Rectal smooth muscle tissue (tissue), 1 donor: ENCODE data around the gene SLC5A6.
A peak's percentile ranks its signal among the peaks of the same experiment; 100 is the strongest.

Experiments
- H3K27ac ChIP-seq: one replicate; pipeline ENCODE4 v1.7.0; 2013; ENCODE audit warnings: low read depth, low read length, inconsistent platforms
- H3K27me3 ChIP-seq: one replicate; pipeline ENCODE4 v1.7.0; 2013; ENCODE audit warnings: low read length; ENCODE audit not compliant: control insufficient read depth, insufficient read depth
- H3K36me3 ChIP-seq: one replicate; pipeline ENCODE4 v1.7.0; 2013; ENCODE audit warnings: low read length; ENCODE audit not compliant: control insufficient read depth, insufficient read depth
- H3K4me1 ChIP-seq: one replicate; pipeline ENCODE4 v1.7.0; 2013; ENCODE audit warnings: low read length; ENCODE audit not compliant: control insufficient read depth, insufficient read depth
- H3K4me3 ChIP-seq: one replicate; pipeline ENCODE4 v1.7.0; 2013; ENCODE audit warnings: low read length
- H3K9ac ChIP-seq: one replicate; pipeline ENCODE4 v1.7.0; 2013; ENCODE audit warnings: low read length

SLC5A6 gene

DNA sequence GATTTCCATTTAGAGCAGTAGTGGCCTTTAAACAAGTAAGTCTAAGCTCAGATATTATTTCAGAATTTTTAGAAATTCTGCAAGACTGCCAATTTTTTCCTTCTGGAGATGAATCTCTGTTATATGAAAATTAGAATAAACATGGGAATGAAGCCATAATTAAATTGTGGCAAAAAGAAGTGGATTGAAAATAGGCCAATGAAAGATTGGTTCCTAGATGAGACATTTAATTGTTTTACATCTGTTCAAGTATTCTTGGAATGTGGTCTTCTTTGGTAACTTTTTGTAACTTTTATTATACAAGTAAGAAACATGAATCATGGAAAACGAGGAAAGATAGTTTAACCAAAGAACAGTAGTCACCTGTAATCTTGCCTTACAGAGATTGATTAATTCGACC, 15.4 kb upstream of the SLC5A6 start:
- Histone ChIP-seq H3K27ac (no peak overlapping the region), H3K27me3 (no peaks in the 10 kb centered on the region), H3K36me3 (peaks cover 52% of the 10 kb centered on the region), H3K4me1 (no peaks in the 10 kb centered on the region), H3K4me3 (no peak overlapping the region), H3K9ac (no peak overlapping the region)

DNA sequence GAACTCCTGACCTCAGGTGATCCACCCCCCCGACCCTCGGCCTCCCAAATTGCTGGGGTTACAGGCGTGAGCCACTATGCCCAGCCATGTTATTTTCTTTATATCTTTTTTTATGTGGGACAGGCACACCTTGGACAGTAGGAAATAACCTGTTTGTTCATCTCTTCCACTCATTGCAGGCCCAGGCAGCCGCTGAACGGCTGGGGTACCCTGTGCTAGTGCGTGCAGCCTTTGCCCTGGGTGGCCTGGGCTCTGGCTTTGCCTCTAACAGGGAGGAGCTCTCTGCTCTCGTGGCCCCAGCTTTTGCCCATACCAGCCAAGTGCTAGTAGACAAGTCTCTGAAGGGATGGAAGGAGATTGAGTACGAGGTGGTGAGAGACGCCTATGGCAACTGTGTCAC, 13.5 kb upstream of the SLC5A6 start:
- no peak overlapping the region for H3K4me3 ChIP-seq
- H3K27me3 ChIP-seq = no peaks in the 10 kb centered on the region
- H3K36me3 ChIP-seq = peaks cover 39% of the 10 kb centered on the region
- H3K27ac ChIP-seq = no peak overlapping the region
- H3K4me1 ChIP-seq = no peaks in the 10 kb centered on the region
- H3K9ac ChIP-seq = no peak overlapping the region

DNA sequence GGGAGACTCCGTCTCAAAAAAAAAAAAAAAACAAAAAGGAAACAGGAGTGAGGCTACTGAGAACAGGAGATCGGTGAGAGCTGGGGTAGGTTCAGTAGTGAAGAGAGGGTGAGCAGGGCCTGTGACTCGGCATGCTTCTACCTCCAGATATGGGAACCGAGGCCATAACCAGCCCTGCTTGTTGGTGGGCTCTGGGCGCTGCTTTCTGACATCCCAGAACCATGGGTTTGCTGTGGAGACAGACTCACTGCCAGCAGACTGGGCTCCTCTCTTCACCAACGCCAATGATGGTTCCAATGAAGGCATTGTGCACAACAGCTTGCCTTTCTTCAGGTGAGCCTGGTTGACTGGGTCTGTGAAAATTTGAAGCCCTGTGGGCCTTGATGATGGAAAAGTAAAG, 11.3 kb upstream of the SLC5A6 start:
- Histone ChIP-seq H3K27ac (no peak overlapping the region), H3K27me3 (no peaks in the 10 kb centered on the region), H3K4me3 (no peak overlapping the region), H3K9ac (no peak overlapping the region), H3K36me3 (peaks cover 39% of the 10 kb centered on the region), H3K4me1 (no peaks in the 10 kb centered on the region)

DNA sequence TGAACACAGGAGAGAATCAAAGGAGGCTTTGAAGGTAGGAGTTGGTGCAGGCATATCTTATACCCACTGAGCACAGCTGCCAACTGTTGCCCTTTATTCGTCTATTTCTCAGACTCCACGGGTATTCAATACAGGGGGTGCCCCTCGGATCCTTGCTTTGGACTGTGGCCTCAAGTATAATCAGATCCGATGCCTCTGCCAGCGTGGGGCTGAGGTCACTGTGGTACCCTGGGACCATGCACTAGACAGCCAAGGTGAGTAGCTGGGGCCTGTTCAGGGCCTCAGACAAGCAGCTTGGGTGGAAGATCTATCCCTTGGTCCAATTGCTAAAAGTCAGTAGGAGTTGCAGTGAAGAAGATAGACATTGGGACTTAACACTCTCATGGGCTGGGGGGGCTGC, 10.3 kb upstream of the SLC5A6 start:
- H3K27ac ChIP-seq = no peak overlapping the region
- H3K9ac ChIP-seq = no peak overlapping the region
- H3K27me3 ChIP-seq = no peaks in the 10 kb centered on the region
- peaks cover 39% of the 10 kb centered on the region for H3K36me3 ChIP-seq
- no peaks in the 10 kb centered on the region for H3K4me1 ChIP-seq
- no peak overlapping the region for H3K4me3 ChIP-seq

DNA sequence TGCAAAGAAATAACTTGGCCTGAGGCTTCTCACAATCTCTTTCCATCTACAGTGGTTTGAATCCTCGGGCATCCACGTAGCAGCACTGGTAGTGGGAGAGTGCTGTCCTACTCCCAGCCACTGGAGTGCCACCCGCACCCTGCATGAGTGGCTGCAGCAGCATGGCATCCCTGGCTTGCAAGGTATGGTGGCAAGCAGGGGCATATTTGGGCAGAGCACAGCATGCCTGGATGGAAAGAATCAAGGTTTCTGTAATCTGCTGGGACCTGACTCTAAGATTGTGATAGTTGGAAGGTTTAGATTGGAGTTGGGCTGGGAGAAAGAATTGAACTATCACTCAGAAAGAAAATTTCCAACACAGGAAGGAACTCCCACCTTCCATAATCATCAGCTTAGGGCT, 9.1 kb upstream of the SLC5A6 start:
- H3K36me3 ChIP-seq = peaks cover 29% of the 10 kb centered on the region
- H3K27ac ChIP-seq = no peak overlapping the region
- H3K4me1 ChIP-seq = peaks cover 3% of the 10 kb centered on the region
- H3K27me3 ChIP-seq = no peaks in the 10 kb centered on the region
- no peak overlapping the region for H3K9ac ChIP-seq
- no peak overlapping the region for H3K4me3 ChIP-seq

DNA sequence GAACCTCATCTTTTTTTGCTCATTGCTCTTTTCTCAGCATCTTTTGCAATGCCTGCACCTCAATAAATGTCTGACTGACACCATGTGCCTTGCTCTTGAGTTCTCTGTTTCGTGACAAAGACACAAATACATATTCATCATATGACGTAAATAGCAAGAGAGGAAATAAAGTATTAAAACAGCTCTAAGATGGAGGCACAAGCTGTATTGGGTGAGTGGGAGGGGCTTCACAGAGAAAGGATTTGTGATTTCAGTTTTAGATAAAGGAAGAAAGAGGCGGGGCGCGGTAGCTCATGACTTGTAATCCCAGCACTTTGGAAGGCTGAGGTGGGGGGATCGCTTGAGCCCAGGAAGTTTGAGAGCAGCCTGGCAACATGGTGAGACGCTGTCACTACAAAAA, 8.0 kb upstream of the SLC5A6 start:
- H3K27ac ChIP-seq = no peak overlapping the region
- H3K36me3 ChIP-seq = peaks cover 29% of the 10 kb centered on the region
- H3K4me1 ChIP-seq = peaks cover 3% of the 10 kb centered on the region
- H3K9ac ChIP-seq = no peak overlapping the region
- H3K4me3 ChIP-seq = no peak overlapping the region
- H3K27me3 ChIP-seq = no peaks in the 10 kb centered on the region

DNA sequence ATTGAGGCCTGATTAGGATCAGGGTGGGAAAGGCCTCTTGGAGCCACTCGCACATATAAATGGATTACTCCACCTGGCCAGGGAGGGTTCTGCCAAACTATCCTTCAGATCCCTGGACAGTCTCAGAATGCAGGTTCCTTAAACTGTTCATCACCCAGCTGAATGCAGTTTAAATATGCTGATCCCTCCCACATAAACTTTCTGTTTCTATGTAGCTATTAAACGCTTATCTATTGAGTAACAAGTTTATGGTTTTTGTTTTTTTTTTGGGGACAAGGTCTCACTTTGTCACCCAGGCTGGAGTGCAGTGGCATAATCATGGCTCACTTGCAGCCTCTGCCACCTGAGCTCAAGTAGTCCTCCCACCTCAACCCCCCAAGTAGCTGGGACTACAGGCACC, 7.0 kb upstream of the SLC5A6 start:
- no peak overlapping the region for H3K4me3 ChIP-seq
- no peak overlapping the region for H3K9ac ChIP-seq
- H3K36me3 ChIP-seq = peaks cover 21% of the 10 kb centered on the region
- no peaks in the 10 kb centered on the region for H3K27me3 ChIP-seq
- peaks cover 3% of the 10 kb centered on the region for H3K4me1 ChIP-seq
- H3K27ac ChIP-seq = no peak overlapping the region

DNA sequence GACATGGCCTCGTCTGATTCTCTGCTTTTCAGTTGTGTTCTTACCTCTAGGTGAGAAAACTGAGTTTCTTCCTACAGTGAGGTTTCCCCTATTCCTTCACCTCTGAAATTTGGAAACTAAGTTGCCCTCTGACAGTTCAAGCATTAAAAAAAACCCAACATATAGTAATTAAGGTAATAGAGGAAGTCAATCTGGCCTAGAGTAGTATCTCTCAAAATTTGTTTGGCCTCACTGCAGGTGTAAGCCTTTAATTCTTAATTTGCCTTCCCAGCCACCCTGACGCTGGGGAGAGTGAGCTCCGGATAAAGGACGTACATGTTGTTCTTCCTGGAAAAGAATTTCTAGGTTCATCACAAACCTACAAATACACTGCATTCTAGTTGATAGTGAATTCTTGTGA, 6.5 kb upstream of the SLC5A6 start:
- Histone ChIP-seq H3K4me1 (peaks cover 3% of the 10 kb centered on the region), H3K9ac (no peak overlapping the region), H3K4me3 (no peak overlapping the region), H3K27ac (no peak overlapping the region), H3K36me3 (peaks cover 17% of the 10 kb centered on the region), H3K27me3 (no peaks in the 10 kb centered on the region)

DNA sequence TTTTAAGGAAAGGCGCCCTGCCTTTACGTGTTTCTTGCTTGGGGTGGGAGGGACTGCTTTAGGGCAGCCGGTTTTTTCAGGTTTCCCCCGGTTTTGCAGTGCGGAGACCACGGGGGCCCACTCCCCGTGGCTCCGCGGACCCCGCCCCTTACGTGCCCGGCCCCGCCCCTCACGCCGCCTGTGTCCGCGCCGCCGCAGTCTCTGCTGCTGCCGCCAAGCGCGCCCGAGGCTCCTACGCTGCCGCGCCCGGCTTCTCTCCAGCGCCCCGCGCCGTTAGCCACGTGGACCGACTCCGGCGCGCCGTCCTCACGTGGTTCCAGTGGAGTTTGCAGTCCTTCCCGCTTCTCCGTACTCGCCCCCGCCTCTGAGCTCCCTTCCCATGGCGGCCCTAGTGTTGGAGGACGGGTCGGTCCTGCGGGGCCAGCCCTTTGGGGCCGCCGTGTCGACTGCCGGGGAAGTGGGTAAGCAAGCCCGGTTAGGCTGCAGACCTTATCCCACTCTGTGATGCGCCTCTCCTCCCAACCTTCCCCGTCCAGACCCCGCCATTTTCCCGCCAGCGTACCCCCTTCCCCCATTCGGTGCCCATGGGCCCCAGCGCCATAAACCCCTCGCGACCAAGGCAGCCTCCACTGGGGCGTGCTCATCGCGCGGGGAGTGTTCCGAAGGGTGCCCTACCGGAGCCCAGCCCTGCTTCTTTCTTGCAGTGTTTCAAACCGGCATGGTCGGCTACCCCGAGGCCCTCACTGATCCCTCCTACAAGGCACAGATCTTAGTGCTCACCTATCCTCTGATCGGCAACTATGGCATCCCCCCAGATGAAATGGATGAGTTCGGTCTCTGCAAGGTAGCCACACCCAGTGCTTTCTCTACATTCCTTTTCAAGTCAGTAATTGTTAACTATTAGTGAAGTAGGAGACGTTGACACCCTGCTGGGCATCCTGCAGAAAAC, 5.4 kb upstream of the SLC5A6 start, which contains the start of gene CAD:
Gene CAD, plus strand, starts transcription at position 197 of the 949 bp plus-strand sequence. Its CDS starts 183 bp downstream, at position 380.
- H3K4me3 ChIP-seq = peak within 1 kb of the TSS; percentile 75
- peak within 1 kb of the TSS; percentile 27 for H3K9ac ChIP-seq
- H3K36me3 ChIP-seq = peaks cover 9% of the 10 kb centered on the region
- no peaks in the 10 kb centered on the region for H3K27me3 ChIP-seq
- H3K4me1 ChIP-seq = peaks cover 10% of the 10 kb centered on the region
- H3K27ac ChIP-seq = peak within 1 kb of the TSS; percentile 44

DNA sequence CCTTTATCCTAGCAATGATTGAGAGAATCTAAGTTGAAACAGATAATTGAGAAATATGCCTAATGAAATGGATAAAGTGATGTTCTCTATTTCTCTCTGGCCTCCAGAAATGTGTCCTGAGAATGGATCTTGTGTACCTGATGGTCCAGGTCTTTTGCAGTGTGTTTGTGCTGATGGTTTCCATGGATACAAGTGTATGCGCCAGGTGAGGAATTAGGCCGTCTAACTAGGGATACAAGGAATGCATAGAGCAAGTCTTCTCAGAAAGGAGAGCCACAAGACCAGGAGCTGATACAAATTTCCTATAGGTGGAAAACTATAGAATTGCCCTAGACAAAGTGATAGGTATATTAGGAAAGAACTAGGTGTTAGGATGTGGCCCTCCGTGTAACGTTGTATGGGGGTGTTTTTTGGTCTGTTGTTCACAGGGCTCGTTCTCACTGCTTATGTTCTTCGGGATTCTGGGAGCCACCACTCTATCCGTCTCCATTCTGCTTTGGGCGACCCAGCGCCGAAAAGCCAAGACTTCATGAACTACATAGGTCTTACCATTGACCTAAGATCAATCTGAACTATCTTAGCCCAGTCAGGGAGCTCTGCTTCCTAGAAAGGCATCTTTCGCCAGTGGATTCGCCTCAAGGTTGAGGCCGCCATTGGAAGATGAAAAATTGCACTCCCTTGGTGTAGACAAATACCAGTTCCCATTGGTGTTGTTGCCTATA, 4.5 kb upstream of the SLC5A6 start:
- no peak overlapping the region for H3K9ac ChIP-seq
- H3K27me3 ChIP-seq = no peaks in the 10 kb centered on the region
- H3K36me3 ChIP-seq = peaks cover 7% of the 10 kb centered on the region
- H3K27ac ChIP-seq = peak overlapping the region; percentile 44
- peak overlapping the region; percentile 75 for H3K4me3 ChIP-seq
- H3K4me1 ChIP-seq = peaks cover 10% of the 10 kb centered on the region

DNA sequence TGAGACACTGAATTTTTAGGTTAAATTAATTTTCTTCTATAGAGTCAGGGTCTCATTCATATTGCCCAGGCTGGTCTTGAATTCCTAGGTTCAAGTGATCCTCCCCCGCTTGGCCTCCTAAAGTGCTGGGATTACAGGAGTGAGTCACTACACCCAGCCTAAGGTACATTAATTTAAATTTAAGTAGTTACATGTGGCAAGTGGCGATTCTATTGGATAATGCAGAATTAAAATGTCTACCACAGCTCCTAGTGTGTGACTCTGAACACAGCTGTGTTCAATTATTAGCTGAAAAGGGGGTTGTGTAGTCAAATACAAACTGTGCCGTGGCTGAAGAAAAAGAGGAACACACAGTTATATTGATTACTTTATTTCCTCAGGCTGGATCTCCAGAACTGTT, 2.9 kb upstream of the SLC5A6 start:
- Histone ChIP-seq H3K4me3 (no peak overlapping the region), H3K27me3 (no peaks in the 10 kb centered on the region), H3K36me3 (peaks cover 7% of the 10 kb centered on the region)

DNA sequence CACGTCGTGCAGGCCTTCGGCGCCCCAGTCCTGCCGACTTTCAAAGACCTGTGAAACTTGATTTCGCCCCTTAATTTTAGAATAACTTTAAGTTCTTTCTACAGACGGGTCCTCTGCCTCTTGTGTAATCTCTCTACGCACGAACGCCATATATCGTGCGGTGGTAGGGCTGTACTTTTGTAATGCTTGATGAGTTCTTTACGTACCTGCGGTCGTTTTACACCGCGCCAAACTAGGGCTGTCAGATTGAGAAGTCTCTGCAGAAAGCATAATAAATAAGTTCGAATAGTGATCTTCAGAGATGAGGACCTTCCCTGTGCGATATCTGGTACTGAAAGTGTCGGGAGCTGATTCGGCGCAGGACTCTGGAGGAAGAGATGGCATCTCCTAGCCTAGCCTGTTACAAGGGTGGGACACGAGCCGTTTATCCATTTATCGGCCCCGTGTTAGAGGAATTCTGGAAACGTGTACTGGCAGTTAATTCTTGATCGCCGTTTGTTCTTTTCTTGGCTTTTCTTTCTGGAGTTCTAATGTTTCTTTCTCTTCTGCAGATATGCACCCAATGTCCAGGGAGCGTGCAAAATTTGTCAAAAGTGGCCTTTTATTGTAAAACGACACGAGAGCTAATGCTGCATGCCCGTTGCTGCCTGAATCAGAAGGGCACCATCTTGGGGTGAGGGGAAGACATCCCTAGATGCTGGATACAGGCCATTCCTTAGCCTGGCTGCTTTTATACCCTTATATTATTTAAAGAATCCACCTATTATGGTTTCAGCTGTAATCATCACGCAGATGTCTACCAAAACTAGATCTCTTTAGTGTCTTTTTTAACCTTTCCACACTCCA, 781 bp upstream of the SLC5A6 start:
- Histone ChIP-seq H3K27ac (peak overlapping the region; percentile 96), H3K27me3 (no peaks in the 10 kb centered on the region), H3K36me3 (peaks cover 12% of the 10 kb centered on the region), H3K9ac (peak overlapping the region; percentile 95), H3K4me1 (peaks cover 14% of the 10 kb centered on the region), H3K4me3 (peak overlapping the region; percentile 97)

More for the DNA sequence above, 2.9 kb upstream of the SLC5A6 start:
- Histone ChIP-seq H3K4me1 (peaks cover 14% of the 10 kb centered on the region), H3K27ac (no peak overlapping the region), H3K9ac (no peak overlapping the region)
